SK-N-SH treated with all-trans-retinoic acid at 6 μM for 48 hours (cell line): ENCODE results near the gene OR2A5.

Experiments
- ARNTL ChIP-seq: fragments of 450-650 bp; formaldehyde crosslinking; IDR thresholded peaks from 2 replicates; pipeline ENCODE4 v1.5.0; 2020; ENCODE audit warnings: low read depth, mild to moderate bottlenecking, moderate library complexity, borderline replicate concordance
- CSDC2 ChIP-seq: fragments of 250-450 bp; sonication (Bioruptor Pico); IDR thresholded peaks from 2 replicates; pipeline ENCODE4 v1.5.0; 2020; ENCODE audit warnings: mild to moderate bottlenecking, moderate library complexity
- OSR1 ChIP-seq: fragments of 250-450 bp; sonication (Bioruptor Pico); IDR thresholded peaks from 2 replicates; pipeline ENCODE4 v1.8.0; 2022; ENCODE audit warnings: moderate library complexity, mild to moderate bottlenecking, inconsistent platforms
- POU6F1 ChIP-seq: fragments of 250-450 bp; sonication (Bioruptor Pico); IDR thresholded peaks from 2 replicates; pipeline ENCODE4 v1.8.0; 2021; ENCODE audit warnings: low read depth, mild to moderate bottlenecking, moderate library complexity, borderline replicate concordance
- RARB ChIP-seq: fragments of 250-450 bp; sonication (Bioruptor Pico); IDR thresholded peaks from 2 replicates; pipeline ENCODE4 v1.8.0; 2021; ENCODE audit warnings: mild to moderate bottlenecking, moderate library complexity
- ZFP3 ChIP-seq: fragments of 250-450 bp; sonication (Bioruptor Pico); IDR thresholded peaks from 2 replicates; pipeline ENCODE4 v1.5.0; 2020; ENCODE audit warnings: mild to moderate bottlenecking, moderate library complexity
- ZNF565 ChIP-seq: fragments of 450-650 bp; formaldehyde crosslinking; conservative IDR thresholded peaks from 2 replicates; pipeline ENCODE4 v1.5.0; 2020; ENCODE audit warnings: low read depth, mild to moderate bottlenecking, moderate library complexity
- ZNF8 ChIP-seq: fragments of 450-650 bp; formaldehyde crosslinking; IDR thresholded peaks from 2 replicates; pipeline ENCODE4 v1.5.0; 2020; ENCODE audit warnings: mild to moderate bottlenecking, moderate library complexity
- TF ChIP-seq, protein P1 (sequence below): fragments of 250-450 bp; sonication (Bioruptor Pico); IDR thresholded peaks from 2 replicates; pipeline ENCODE4 v1.8.0; 2020; ENCODE audit warnings: mild to moderate bottlenecking, moderate library complexity, borderline replicate concordance

GRCh38 chr7:144102041-144102440 lies 53.3 kb downstream of the OR2A5 start:
- no peak for TF ChIP-seq ARNTL (CRISPR knock-in tag)
- TF ChIP-seq OSR1 (CRISPR knock-in tag): no peak
- no peak for TF ChIP-seq RARB (CRISPR knock-in tag)
- no peak for TF ChIP-seq POU6F1 (CRISPR knock-in tag)
- TF ChIP-seq CSDC2 (CRISPR knock-in tag): no peak
- no peak for TF ChIP-seq ZNF565 (CRISPR knock-in tag)
- TF ChIP-seq ZNF8 (CRISPR knock-in tag): no peak
- TF ChIP-seq ZFP3 (CRISPR knock-in tag): no peak
- TF ChIP-seq, protein P1, sequence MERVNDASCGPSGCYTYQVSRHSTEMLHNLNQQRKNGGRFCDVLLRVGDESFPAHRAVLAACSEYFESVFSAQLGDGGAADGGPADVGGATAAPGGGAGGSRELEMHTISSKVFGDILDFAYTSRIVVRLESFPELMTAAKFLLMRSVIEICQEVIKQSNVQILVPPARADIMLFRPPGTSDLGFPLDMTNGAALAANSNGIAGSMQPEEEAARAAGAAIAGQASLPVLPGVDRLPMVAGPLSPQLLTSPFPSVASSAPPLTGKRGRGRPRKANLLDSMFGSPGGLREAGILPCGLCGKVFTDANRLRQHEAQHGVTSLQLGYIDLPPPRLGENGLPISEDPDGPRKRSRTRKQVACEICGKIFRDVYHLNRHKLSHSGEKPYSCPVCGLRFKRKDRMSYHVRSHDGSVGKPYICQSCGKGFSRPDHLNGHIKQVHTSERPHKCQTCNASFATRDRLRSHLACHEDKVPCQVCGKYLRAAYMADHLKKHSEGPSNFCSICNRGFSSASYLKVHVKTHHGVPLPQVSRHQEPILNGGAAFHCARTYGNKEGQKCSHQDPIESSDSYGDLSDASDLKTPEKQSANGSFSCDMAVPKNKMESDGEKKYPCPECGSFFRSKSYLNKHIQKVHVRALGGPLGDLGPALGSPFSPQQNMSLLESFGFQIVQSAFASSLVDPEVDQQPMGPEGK: no peak
